ENCODE data around the gene EBF3. TPM values are rescaled to one million over a fixed set of nuclear protein-coding genes. Genes with fewer than 3 reads are reported as not detected.

Gene EBF3
- total and polyA plus RNA-seq, 9 of the 15 experiments (the other 6 are each of a cell fraction or from before 2014, with no cell fraction given): not detected

DNA sequence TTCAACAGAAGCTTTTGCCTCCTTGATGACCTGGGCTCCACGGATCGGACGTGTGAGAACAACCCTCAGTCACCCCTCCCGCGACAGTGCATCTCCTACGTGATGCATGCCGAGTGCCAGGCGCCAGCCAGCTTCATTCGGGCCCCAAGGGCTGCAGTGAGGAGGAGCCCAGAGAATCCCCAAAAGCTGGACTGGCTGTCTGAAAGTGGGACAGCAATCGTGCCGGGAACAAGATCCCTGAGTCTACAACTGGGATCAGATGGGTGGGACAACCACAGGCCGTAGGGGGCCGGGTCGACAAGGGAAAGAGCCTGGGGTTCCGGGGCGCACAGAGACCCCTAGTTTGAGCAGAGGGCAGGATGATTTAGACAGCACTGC is 27.2 kb downstream of the EBF3 start (continued):
- TF ChIP-seq, protein P1, sequence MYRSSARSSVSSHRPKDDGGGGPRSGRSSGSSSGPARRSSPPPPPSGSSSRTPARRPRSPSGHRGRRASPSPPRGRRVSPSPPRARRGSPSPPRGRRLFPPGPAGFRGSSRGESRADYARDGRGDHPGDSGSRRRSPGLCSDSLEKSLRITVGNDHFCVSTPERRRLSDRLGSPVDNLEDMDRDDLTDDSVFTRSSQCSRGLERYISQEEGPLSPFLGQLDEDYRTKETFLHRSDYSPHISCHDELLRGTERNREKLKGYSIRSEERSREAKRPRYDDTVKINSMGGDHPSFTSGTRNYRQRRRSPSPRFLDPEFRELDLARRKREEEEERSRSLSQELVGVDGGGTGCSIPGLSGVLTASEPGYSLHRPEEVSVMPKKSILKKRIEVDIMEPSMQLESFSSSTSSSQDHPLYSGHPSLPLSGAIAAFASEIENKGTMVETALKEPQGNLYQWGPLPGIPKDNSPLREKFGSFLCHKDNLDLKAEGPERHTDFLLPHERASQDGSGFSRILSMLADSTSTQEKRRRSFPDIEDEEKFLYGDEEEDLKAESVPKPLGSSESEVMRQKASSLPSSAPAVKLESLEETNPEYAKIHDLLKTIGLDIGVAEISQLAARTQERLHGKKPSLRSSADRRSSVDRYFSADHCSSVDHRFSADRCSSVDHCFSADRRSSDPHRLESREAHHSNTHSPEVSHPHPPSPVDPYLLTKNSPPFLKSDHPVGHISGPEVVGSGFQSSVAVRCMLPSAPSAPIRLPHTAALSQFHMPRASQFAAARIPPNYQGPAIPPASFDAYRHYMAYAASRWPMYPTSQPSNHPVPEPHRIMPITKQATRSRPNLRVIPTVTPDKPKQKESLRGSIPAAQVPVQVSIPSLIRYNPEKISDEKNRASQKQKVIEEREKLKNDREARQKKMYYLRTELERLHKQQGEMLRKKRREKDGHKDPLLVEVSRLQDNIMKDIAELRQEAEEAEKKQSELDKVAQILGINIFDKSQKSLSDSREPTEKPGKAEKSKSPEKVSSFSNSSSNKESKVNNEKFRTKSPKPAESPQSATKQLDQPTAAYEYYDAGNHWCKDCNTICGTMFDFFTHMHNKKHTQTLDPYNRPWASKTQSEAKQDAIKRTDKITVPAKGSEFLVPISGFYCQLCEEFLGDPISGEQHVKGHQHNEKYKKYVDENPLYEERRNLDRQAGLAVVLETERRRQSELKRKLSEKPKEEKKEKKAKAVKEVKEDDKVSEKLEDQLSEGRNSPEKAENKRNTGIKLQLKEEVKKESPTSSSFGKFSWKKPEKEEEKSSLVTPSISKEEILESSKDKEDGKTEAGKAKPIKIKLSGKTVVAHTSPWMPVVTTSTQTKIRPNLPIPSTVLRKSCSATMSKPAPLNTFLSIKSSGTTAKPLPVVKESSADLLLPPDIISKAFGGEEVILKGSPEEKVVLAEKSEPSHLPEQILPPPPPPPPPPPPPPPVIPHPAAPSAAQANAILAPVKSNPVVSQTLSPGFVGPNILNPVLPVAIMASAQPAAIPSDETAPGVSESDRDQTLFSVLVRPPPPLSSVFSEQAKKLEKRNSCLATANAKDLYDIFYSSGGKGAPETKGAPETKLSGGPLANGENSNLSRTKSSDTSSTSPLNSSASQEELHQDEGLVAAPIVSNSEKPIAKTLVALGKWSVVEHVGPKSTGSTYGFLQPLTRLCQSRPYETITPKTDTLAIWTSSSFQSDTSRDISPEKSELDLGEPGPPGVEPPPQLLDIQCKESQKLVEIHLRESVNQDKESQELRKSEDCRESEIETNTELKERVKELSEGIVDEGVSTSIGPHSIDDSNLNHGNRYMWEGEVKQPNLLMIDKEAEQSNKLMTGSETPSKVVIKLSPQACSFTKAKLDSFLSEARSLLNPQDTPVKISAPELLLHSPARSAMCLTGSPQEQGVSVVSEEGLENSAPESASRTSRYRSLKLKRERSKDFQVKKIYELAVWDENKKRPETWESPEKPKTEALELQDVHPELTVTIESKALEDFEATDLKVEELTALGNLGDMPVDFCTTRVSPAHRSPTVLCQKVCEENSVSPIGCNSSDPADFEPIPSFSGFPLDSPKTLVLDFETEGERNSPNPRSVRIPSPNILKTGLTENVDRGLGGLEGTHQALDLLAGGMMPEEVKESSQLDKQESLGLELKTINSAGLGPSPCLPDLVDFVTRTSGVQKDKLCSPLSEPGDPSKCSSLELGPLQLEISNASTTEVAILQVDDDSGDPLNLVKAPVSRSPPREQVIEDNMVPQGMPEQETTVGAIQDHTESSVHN (IDR thresholded peaks at IDR 0.05; ENCODE audit: borderline replicate concordance in 1 of 2, low read depth in 1 of 2): no peak
- no peak for TF ChIP-seq HEY1 (CRISPR knock-in tag; IDR thresholded peaks at IDR 0.05; ENCODE audit: borderline replicate concordance)
